Posterior vena cava (tissue), 2 donors: ENCODE results near the gene SLC6A19. TPM values are rescaled to one million over a fixed set of nuclear protein-coding genes. Genes with fewer than 3 reads are reported as not detected.
"Not testable (repeated sequence)": the region's sequence is repeated elsewhere in the genome, so short reads cannot be mapped to it uniquely, and the experiment has no call there.

Experiments
- DNase-seq: peaks from one replicate; pipeline ENCODE4 v3.0.0-alpha.2; 2020; ENCODE audit warnings: low spot score
- intact Hi-C, 2 donors: fragments of 100-400 bp; cut with DNase I; formaldehyde crosslinking; loops; one replicate each; pipeline versions ENCODE4 v1.14.1 to v1.14.2; 2022 to 2023
- total RNA-seq, 2 donors: library from RNA; stranded (reverse); fragmentation: NEBNext Ultra II Directional; extraction: Animal tissue kit (Norgen Biotek cat#: 25700); gene quantifications; one replicate each; pipeline ENCODE4 v1.2.1, GENCODE V29; 2021
- donor health status: DM: yes; HTN: yes; CAD: no.
- donor health status: DM: yes; HTN: yes; CAD: no.

Gene SLC6A19
- total RNA-seq, 2 donors from 2014 or later: 0.09 TPM; not detected in 1

DNA sequence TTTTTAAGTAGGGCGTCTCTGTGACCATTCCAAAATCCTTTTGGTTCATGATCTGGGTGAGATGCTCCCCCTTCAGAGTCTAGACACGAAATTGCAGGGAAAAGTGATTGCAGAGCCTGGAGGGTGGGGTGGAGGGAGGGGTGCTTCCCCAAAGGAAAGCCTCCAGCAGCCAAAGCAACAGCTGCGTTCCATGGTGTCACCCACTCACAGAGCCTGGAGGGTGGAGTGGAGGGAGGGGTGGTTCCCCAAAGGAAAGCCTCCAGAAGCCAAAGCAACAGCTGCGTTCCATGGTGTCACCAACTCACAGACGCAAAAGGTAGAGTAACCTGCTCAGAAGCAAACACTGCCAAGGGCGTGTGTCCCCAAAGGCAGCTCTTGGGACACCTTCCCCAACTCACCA, 46.4 kb downstream of the SLC6A19 start:
- intact Hi-C loops: loop anchor here in 1 of 2 donors (1.0 to 5.0 kb wide), 2 partner anchors 47 to 564 kb away; partner anchors contain the start of gene TERT
- no peak for DNase-seq

DNA sequence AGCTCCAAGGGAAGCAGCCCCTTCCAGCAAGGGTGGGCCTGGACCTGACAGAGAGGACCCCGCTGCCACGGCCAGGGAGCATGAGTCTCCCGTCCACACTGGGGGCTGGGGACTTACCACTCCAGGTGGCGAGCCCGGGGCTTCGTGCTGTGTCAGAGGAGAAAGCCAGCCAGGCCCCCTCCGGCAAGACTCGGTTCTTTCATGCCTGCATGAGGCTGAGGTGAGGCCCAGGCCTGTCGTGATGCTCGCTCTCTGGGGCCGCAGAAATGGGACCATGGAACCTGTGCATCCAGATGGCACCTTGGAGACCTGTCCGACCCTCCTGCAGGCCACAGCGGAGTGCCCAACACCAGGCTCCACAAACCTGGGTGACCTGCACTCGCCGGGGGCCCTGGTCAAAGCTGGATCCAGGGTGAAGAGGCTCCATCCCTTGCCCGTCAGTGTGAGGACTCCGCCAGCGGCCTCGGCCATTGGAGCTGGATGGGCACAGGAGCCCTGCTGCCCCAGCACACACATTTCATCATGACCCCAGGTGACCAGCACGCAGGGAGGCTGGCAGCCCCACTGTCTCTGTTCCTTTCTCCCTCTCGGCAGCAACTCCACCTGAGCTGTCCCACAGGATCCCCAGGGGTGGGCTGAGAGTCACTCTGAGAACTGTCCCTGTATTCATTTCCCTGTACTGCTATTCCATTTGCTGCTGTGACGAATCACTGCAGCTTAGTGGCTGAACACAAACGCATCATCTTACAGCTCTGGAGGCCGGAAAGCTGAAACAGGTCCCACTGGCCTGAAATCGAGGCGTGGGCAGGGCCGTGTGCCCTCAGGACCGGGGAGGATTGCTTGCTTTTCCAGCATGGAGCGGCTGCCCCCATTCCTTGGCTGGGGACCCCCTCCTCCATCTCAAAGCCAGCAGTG, 48.2 kb downstream of the SLC6A19 start:
- DNase-seq: no peak
- intact Hi-C loops: loop anchor here in 1 of 2 donors (5.0 kb wide), 1 partner anchor 563 kb away; no protein-coding TSS in a partner anchor

DNA sequence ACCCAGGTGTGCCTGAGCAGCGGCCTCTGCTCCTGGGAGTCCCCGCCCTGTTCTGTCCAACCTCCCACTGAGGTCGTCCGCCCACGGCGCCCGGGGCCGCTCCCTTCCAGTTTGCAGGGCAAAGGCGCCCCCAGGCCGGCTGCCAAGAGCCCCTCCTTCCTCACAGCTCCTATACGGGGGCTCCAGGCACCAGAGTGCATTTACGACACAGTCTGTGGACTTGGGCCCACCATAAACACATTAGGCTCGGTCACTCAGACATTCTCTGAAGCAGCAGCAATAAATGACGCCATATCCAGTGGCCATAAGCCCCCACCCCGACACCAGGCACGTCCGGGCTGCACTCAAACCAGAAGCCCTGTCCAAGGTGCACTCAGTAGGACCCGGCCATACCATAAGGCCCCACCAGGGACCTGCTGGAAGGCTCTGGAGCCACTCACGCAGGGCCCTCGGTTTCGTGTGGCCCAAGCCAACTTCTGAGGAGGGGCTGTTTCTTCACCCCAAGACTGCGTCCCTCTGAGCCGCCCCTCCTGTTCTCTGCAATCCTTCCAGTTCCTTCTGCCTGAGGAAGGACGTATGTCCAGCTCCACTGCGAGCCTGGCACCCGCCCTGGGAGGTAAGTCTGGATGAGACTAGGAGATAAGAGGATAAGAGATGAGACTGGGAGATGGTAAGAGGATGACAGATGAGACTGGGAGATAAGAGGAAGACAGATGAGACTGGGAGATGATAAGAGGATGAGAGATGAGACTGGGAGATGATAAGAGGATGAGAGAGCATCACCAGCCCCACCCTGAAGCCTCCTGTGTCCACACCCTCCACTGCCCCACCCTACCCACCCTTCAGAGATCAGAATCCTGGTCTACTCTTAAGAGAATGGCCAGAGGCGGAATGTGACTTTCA, 50.5 kb downstream of the SLC6A19 start:
- intact Hi-C loops: no loop called here
- no peak for DNase-seq

DNA sequence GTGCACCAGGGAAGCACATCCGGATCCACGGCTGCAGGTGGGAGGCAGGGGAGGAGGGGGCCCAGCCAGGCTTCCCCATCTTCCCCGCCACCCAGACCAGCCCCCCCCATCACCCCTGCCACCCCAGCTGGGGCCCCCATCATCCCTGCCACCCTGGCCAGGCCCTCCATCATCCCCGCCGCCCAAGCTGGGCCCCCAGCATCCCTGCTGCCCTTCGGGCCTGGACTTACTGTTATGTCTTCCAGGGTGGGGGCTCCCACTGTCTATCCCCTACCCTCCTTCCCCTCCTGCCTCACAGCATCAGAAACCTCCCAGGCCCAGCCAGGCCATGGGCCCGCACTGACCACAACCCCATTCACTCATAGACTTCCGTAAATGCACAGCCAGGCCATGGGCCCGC, 51.3 kb downstream of the SLC6A19 start:
- DNase-seq: no peak
- intact Hi-C loops: no loop called here

DNA sequence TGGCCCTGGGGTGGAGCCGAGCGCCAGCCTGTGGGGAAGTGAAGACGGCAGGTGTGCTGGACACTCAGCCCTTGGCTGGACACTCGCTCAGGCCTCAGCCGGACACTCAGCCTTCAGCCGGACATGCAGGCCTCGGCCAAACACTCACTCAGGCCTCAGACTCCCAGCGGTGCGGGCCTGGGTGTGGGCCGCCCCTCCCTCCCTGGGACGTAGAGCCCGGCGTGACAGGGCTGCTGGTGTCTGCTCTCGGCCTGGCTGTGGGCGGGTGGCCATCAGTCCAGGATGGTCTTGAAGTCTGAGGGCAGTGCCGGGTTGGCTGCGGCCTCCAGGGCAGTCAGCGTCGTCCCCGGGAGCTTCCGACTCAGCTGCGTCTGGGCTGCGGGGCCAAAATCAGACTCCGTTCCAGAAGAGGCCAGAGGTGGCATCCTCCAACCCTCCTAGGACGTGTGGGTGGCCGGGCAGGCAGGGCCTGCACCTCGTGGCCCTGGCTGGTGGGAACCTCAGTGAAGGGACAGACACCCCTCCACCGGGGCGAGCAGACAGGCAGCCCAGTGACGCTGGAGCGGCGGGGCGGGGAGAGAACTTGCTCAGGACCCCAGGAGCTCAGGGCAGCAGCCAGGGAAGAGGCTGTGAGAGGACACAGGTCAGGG, 52.2 kb downstream of the SLC6A19 start:
- no peak for DNase-seq
- intact Hi-C loops: no loop called here

DNA sequence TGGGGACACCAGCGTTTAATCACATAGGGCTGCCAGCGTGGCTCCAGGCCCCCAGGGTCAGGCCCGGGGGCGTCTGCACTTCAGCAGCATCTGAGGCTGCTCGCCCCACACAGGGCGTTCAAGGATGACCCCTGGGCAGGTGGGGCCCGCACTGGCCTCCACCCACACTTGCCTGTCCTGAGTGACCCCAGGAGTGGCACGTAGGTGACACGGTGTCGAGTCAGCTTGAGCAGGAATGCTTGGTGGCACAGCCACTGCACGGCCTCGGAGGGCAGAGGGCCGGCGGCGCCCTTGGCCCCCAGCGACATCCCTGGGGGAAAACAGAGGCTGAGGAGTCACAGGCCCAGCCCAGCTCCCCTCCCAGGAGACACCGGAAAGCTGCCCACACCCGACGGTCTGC, 52.8 kb downstream of the SLC6A19 start:
- intact Hi-C loops: no loop called here
- no peak for DNase-seq

DNA sequence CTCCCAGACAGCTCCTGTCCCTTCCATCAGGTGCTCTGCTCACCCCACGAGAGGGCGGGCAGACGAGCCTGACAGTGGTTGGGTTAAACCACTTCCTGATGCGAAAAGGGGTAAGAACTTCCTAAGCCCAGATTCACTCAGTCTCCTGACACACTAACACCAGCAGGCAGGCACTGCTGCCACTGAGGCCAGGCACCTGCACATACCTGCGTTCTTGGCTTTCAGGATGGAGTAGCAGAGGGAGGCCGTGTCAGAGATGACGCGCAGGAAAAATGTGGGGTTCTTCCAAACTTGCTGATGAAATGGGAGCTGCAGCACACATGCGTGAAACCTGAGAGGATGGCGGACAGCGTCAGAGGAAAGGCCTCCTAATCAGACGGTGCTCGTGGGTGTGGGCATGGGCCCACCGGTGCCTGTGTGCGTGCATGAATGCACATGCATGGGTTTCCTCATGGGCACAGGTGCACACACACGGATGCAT, 53.7 kb downstream of the SLC6A19 start:
- DNase-seq: no peak
- intact Hi-C loops: no loop called here

DNA sequence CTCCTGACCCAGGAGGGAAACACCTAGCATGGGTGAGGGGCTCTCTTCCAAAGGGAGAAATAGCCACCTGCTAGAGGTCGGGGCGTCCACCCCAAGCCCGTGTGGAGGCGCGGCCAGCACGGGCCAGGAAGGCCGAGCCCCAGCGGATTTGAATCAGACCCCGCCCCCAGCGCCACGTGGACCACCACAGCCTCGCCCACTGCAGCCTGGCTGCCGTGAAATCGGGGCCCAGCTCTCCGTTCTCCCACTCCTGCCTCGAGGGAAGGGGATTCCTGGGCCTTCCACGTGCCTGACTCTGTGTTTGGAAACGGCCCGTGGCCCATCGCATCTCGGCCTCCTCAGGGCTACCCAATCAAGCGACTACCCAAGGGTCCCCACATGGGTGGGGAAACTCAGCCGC, 55.4 kb downstream of the SLC6A19 start:
- intact Hi-C loops: no loop called here

DNA sequence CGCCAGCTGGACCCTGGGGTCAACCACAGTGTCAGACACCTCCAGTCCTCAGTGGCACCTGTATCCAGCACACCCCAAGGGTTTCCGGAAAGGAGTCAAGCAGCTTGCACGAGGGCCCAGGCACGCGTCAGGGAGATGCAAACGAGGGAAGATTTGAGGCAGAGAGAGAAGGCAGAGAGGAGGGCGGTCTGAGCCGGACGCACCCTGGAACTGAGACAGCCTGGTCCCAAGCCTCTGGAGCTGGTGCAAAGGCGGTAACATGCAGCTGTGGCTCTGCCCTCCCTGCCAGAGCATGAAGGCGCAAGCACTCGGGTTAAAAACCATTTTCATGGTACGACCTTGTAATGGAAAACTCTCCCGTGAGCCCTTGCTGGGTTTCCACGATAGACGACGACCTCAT, 56.0 kb downstream of the SLC6A19 start:
- DNase-seq: no peak
- intact Hi-C loops: no loop called here

More for the DNA sequence above, 55.4 kb downstream of the SLC6A19 start:
- DNase-seq: no peak

DNA sequence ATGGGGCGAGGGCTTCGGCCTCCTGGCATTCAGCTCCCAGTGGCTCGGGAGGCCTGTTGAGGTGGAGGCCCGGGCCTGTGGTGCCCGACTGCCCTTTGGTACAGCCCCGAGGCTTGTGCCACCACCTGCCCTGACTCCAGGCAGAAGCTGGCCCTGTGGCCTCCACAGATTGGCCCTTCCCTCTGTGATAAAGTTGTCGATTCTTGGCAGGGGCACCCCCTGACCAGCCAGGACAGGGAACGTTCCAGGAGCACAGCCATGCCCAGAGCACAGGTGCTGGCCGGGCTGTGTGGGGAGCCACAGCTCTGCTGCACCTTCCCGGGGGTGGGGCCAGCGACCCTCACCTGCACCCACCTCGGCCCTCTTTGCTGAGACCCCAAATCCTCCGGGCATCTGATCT, 56.4 kb downstream of the SLC6A19 start:
- no peak for DNase-seq
- intact Hi-C loops: no loop called here

DNA sequence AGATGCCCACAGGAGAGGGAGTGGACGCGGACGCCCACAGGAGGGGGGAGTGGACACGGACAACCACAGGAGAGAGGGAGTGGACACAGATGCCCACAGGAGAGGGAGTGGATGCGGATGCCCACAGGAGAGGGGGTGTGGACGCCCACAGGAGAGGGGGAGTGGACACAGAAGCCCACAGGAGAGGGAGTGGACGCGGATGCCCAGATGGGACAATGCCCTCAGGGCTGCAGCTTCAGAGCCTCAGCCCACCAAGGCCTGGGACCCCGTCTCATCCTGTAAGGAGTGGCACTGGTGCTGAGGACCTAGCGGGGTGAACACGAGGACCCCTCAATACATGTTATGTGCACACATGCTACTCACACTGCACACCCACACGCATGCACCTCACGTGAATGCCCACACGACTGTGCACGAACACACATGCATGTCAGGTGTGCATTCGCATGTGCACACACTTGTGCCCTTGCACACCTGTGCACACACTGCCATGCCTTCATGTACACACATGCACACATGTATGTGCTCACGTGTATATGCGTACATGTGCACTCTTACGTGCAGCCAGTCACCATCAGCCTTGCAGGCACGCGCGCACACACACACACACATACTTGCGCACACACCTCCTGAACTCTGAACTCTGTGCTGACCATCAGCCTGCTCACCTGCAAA, 58.5 kb downstream of the SLC6A19 start:
- DNase-seq: no peak
- intact Hi-C loops: no loop called here

DNA sequence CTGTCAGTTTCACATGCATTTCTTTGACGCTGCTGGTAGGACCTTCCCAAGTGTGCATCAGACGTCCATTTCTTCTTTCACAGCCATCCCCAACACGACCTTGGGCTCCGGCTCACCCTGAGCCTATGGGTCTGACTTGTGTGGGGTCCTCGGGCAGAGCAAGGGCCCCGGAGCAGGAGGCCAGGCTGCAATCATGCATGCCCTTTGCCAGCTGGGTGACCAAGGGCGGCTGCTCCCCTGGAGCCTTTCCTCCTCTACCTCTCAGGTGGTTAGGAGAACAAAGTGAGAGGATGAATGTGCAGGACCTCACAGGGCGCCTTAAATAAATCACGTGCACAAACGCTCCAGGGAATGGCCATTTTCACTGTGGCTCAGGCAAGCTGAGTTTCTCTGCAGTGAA, 60.2 kb downstream of the SLC6A19 start:
- intact Hi-C loops: no loop called here
- DNase-seq: no peak

DNA sequence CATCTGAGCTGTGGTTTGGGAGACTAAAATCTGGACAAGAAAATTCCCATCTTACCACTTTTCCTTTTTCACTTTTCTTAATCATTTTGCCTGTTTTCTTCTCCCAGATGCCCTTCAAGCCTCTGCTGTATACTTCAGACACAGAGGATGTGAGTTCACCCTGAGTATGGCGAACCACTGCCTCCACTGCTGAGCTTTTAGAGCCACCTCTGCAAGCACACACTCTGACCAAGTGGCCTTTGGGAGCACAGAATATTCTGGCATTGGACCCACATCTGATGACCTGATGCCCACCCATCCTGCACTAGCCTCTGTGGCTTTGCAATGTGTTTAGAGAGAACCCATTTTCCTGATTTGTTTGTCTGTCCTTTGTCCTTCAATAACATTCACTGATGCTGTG, 61.0 kb downstream of the SLC6A19 start:
- DNase-seq: no peak
- intact Hi-C loops: no loop called here

DNA sequence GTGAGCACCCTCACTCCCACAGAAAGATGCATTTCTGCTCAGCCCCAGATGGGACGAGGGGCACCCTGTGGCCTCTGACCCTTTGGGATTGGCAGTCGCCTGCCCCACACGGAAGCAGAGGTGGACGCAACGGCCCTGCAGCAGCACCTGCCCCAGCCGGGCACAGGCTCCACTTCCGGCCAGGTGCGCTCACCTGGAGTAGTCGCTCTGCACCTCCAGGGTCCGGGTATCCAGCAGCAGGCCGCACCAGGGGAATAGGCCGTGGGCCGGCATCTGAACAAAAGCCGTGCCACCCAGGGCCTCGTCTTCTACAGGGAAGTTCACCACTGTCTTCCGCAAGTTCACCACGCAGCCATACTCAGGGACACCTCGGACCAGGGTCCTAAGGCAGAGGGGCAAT, 62.8 kb downstream of the SLC6A19 start:
- DNase-seq: no peak
- intact Hi-C loops: no loop called here

DNA sequence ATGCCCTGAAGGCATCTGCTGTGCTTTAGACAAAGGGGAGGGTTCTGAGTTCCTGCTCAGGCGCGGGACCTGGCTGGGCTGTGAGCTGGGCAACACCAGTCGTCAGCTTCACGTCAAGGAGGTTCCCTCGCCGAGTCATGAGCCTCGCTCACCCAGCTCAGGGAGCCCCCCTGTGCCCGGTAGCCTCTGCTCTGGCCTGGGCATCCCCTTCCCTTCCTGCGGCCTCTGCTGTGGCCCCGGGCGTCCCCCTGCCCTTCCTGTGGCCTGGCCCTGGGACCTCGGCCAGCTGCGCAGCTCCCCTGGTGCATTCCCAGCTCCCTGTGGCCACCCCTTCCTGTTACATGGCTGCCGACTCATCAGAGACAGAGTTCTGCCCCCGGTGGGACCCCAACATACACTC, 63.6 kb downstream of the SLC6A19 start:
- intact Hi-C loops: no loop called here
- DNase-seq: no peak

DNA sequence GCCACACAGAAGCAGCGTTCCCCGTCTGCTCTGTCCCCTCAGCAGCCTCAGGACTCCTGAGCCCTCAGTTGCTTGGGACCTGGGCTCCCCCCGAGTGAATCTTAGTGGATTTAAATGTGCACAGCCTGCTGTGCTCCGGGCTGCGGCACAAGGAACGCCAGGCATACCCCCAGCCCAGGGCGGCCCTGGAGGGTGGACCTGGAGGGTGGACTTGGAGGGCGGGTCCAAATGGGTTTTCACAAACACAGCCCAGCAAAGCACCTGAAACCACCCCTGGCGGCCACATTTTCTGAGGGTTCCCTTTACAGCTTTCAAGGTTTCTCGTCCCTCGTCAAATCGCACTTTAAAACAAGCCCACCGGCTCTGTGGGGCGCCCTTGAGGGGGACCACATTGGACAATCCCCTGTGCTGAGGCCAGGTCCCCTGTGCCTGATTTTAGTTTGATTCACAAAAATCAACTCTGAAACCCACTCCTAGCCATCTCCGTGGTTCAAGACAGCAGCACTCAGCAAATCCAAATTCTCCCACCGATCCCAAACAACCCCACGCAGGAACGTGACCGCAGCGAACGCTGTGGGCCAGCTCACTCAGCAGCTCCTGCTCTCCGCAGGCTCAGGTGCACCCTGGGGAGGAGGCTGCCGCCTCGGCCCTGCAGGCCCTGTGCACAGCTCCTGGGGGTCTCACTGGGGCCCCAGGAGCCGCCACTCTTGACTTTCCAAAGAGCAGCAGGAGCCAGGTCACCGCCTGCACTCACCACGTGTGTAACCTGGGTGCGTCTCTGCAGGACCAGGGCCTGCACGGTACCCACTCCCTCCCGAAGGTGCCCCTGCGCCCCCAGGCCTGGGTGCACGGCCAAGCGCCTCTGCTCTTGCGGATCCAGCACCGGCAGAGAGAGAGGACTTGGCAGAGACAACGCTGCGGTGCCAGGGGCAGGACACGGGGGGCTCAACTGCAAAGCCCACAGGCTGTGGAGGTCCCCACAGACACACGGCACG, 64.4 kb downstream of the SLC6A19 start:
- intact Hi-C loops: no loop called here
- no peak for DNase-seq

DNA sequence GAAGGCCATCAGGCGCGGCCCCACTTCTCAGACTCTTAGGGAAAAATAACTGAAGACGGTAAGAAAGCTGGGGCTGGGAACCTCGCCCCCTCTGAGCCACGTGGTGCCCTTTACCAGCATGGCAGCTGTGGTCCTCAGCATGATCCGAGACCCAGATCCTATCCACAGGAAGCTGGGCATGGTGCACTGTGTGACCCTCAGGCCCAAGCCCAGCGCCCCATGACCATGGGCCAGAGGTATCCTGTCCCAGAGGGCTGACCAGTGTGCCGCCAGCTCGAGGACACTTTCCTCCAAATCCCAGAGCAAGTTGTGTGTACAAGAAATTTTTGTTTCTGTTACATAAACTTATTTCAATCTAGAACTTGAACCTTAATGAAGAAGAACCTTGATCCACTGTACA, 65.4 kb downstream of the SLC6A19 start:
- no peak for DNase-seq
- intact Hi-C loops: no loop called here

DNA sequence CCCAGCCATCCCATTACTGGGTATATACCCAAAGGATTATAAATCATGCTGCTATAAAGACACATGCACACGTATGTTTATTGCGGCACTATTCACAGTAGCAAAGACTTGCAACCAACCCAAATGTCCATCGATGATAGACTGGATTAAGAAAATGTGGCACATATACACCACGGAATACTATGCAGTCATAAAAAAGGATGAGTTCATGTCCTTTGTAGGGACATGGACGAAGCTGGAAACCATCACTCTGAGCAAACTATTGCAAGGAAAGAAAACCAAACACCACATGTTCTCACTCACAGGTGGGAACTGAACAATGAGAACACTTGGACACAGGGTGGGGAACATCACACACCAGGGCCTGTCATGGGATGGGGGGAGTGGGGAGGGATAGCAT, 66.1 kb downstream of the SLC6A19 start:
- intact Hi-C loops, DNase-seq: not testable (repeated sequence)
